Activated CD4-positive, alpha-beta T cell treated with anti-CD3 and anti-CD28 coated beads, Interleukin-2, amount 10 ng/mL, durations not matched to agents 24 days and 14 days (primary cell): ENCODE data around the gene TMPO. TPM values are rescaled to one million over a fixed set of nuclear protein-coding genes. Genes with fewer than 3 reads are reported as not detected.
"Not testable (repeated sequence)": the region's sequence is repeated elsewhere in the genome, so short reads cannot be mapped to it uniquely, and the experiment has no call there.

Experiments used
- DNase-seq: peaks from one replicate; pipeline ENCODE4 v3.0.0; 2022
- H3K27ac Mint-ChIP-seq: one replicate; pipeline ENCODE4 v1.8.0; 2022; ENCODE audit warnings: mild to moderate bottlenecking, mixed read lengths
- H3K27me3 Mint-ChIP-seq: one replicate; pipeline ENCODE4 v1.8.0; 2022; ENCODE audit warnings: mixed read lengths
- H3K36me3 Mint-ChIP-seq: one replicate; pipeline ENCODE4 v1.8.0; 2022; ENCODE audit warnings: low read depth, mild to moderate bottlenecking, mixed read lengths
- H3K4me1 Mint-ChIP-seq: one replicate; pipeline ENCODE4 v1.8.0; 2021; ENCODE audit warnings: mixed read lengths
- H3K4me3 Mint-ChIP-seq: one replicate; pipeline ENCODE4 v1.8.0; 2022; ENCODE audit warnings: mild to moderate bottlenecking, moderate library complexity, mixed read lengths
- H3K9me3 Mint-ChIP-seq: one replicate; pipeline ENCODE4 v1.8.0; 2021; ENCODE audit warnings: mixed read lengths
- intact Hi-C: fragments of 100-400 bp; cut with micrococcal nuclease; formaldehyde crosslinking; loops from one replicate; pipeline ENCODE4 v1.15.1; 2023
- total RNA-seq: library from RNA; stranded (reverse); gene quantifications from 2 replicates; pipeline ENCODE4 v1.2.3, GENCODE V29; 2022

TMPO gene, protein sequence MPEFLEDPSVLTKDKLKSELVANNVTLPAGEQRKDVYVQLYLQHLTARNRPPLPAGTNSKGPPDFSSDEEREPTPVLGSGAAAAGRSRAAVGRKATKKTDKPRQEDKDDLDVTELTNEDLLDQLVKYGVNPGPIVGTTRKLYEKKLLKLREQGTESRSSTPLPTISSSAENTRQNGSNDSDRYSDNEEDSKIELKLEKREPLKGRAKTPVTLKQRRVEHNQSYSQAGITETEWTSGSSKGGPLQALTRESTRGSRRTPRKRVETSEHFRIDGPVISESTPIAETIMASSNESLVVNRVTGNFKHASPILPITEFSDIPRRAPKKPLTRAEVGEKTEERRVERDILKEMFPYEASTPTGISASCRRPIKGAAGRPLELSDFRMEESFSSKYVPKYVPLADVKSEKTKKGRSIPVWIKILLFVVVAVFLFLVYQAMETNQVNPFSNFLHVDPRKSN
- total RNA-seq, result 326 and 353 TPM in 2 replicates

GRCh38 chr12:98515287-98516110, at the start of gene TMPO:
Gene TMPO (plus strand): TSS chr12:98515590. CDS start chr12:98515868, 278 bp downstream.
- Mint-ChIP-seq H3K27ac (peak within 1 kb of the TSS; percentile 99), H3K4me1 (peaks cover 29% of the 10 kb centered on the region), H3K9me3 (no peaks in the 10 kb centered on the region), H3K27me3 (no peaks in the 10 kb centered on the region), H3K36me3 (peaks cover 42% of the 10 kb centered on the region), H3K4me3 (peak within 1 kb of the TSS; percentile 97)
- peak; percentile 99 for DNase-seq
- intact Hi-C loops, result loop anchor here (1.0 to 5.0 kb wide), 8 partner anchors 12 to 227 kb away; partner anchors contain the start of genes IKBIP and SLC25A3

GRCh38 chr12:98465950-98466602, 49.3 kb upstream of the TMPO start:
- Mint-ChIP-seq H3K4me3 (no peak overlapping the region), H3K4me1 (peaks cover 2% of the 10 kb centered on the region), H3K27me3 (peaks cover 17% of the 10 kb centered on the region)

GRCh38 chr12:98466640-98467400, 48.6 kb upstream of the TMPO start:
- peaks cover 17% of the 10 kb centered on the region for H3K27me3 Mint-ChIP-seq
- no peak overlapping the region for H3K27ac Mint-ChIP-seq
- no peak for DNase-seq
- H3K9me3 Mint-ChIP-seq, result no peaks in the 10 kb centered on the region
- intact Hi-C loops, result no loop called here
- H3K36me3 Mint-ChIP-seq, result no peaks in the 10 kb centered on the region
- H3K4me1 Mint-ChIP-seq, result peaks cover 2% of the 10 kb centered on the region
- H3K4me3 Mint-ChIP-seq, result no peak overlapping the region

More at GRCh38 chr12:98465950-98466602, 49.3 kb upstream of the TMPO start:
- H3K9me3 Mint-ChIP-seq, result no peaks in the 10 kb centered on the region
- H3K36me3 Mint-ChIP-seq, result no peaks in the 10 kb centered on the region
- no peak overlapping the region for H3K27ac Mint-ChIP-seq
- DNase-seq, result no peak
- intact Hi-C loops, result no loop called here

DNA sequence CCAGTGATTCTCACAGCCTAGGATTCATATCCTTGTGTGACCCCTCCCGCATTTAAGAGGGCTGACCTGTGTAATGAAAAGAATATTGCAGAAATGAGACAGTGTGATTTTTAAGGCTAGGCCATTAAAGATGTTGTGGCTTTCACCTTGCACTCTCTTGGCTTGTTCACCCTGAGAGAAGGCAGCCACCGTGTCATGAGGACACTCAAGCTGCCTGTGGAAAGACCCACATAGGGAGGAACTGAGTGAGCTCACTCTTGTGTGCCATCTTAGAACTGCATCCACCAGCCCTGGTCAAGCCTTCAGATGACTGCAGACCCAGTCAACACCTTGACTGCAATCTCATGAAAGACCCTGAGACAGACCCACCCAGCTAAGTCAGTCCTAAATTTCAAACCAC, 46.3 kb upstream of the TMPO start:
- H3K9me3 Mint-ChIP-seq, result peaks cover 3% of the 10 kb centered on the region
- no peaks in the 10 kb centered on the region for H3K36me3 Mint-ChIP-seq
- intact Hi-C loops, result no loop called here
- no peak for DNase-seq
- peaks cover 17% of the 10 kb centered on the region for H3K27me3 Mint-ChIP-seq
- no peak overlapping the region for H3K27ac Mint-ChIP-seq
- no peak overlapping the region for H3K4me3 Mint-ChIP-seq
- H3K4me1 Mint-ChIP-seq, result peaks cover 2% of the 10 kb centered on the region

- Mint-ChIP-seq H3K4me1 (peaks cover 2% of the 10 kb centered on the region), H3K4me3 (no peak overlapping the region), H3K36me3 (no peaks in the 10 kb centered on the region), H3K27ac (no peak overlapping the region), H3K27me3 (peaks cover 10% of the 10 kb centered on the region), H3K9me3 (peaks cover 3% of the 10 kb centered on the region)
- DNase-seq, result no peak
- intact Hi-C loops, result no loop called here
These were observed 44.8 kb upstream of the TMPO start for GRCh38 chr12:98470469-98471082.

DNA sequence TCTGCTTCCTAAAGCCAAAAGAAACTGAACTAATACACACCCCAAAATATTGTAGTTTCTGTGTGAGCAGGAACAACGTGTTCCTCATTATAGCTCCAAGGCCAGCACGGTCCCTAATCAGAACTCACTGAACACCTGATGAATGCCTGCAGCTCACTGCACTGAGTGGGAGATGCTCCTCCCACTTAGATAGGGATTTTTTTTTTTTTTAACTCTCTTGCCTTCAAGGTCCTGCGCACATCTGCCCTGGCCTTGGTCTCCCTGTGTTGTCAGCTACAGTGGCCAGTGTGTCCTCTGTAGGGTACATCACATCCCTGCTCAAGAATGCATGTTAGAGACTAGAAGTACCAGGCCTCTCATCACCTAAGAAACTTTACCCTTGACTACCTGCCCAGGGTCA, 44.3 kb upstream of the TMPO start:
- Mint-ChIP-seq H3K36me3 (no peaks in the 10 kb centered on the region), H3K27ac (no peak overlapping the region), H3K4me3 (no peak overlapping the region), H3K9me3 (peaks cover 3% of the 10 kb centered on the region), H3K27me3 (peaks cover 9% of the 10 kb centered on the region), H3K4me1 (peaks cover 1% of the 10 kb centered on the region)
- DNase-seq, result no peak
- intact Hi-C loops, result no loop called here

GRCh38 chr12:98475565-98475908, 39.9 kb upstream of the TMPO start:
- Mint-ChIP-seq H3K27ac (no peak overlapping the region), H3K9me3 (peaks cover 3% of the 10 kb centered on the region), H3K4me1 (no peaks in the 10 kb centered on the region), H3K4me3 (no peak overlapping the region), H3K36me3 (no peaks in the 10 kb centered on the region), H3K27me3 (peaks cover 9% of the 10 kb centered on the region)
- DNase-seq, result no peak
- intact Hi-C loops, result no loop called here

DNA sequence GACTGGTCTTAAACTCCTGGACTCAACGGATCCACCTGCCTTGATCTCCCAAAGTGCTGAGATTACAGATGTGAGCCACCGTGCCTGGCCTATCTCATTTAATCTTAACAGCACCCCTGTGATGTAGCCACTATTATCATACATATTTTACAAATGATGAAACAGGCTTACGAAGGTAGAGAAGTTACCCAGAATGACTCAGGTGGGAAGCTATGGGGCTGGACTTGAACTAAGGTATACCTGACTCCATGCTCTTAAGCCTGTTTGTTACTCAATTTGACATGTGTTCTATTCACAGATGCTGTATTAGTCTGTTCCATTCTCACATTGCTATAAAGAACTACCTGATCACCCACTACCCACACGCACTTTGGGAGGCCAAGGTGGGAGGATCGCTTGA, 36.8 kb upstream of the TMPO start:
- Mint-ChIP-seq H3K27me3 (peaks cover 14% of the 10 kb centered on the region), H3K4me3 (no peak overlapping the region), H3K27ac (no peak overlapping the region), H3K9me3 (peaks cover 5% of the 10 kb centered on the region), H3K4me1 (no peaks in the 10 kb centered on the region), H3K36me3 (no peaks in the 10 kb centered on the region)
- no peak for DNase-seq
- intact Hi-C loops, result no loop called here

GRCh38 chr12:98483621-98484503, 31.5 kb upstream of the TMPO start:
- H3K9me3 Mint-ChIP-seq, result peaks cover 4% of the 10 kb centered on the region
- H3K36me3 Mint-ChIP-seq, result no peaks in the 10 kb centered on the region
- no peaks in the 10 kb centered on the region for H3K4me1 Mint-ChIP-seq
- no peak overlapping the region for H3K27ac Mint-ChIP-seq
- no peak for DNase-seq
- intact Hi-C loops, result no loop called here
- no peak overlapping the region for H3K4me3 Mint-ChIP-seq
- peaks cover 26% of the 10 kb centered on the region for H3K27me3 Mint-ChIP-seq

DNA sequence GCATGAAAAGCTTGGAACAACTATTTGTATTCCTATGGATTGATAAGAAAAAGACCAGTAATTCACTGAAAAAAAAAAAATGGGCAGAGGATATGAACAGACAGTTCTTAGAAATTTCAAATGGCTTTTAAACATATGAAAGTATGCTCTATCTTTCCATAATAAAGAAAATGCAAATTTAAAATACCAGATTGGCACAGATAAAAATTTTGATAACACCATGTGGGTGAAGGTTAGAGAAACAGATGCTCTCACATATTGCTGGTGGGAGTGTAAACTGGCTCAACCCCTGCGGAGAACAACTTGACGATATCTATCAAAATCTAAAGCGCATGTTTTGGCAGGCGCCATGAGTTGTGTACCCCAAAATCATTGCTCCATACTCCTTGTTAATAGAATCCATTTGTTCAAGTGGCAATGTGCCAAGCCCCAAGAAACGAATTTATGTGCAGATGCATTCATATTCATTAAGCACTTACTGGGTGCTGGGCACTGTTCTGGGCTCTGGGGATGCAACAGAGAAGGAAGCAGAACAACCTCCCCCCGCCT, 29.5 kb upstream of the TMPO start:
- no peaks in the 10 kb centered on the region for H3K36me3 Mint-ChIP-seq
- no peak for DNase-seq
- H3K4me3 Mint-ChIP-seq, result no peak overlapping the region
- peaks cover 4% of the 10 kb centered on the region for H3K9me3 Mint-ChIP-seq
- H3K27ac Mint-ChIP-seq, result no peak overlapping the region
- H3K4me1 Mint-ChIP-seq, result peaks cover under 1% of the 10 kb centered on the region
- peaks cover 27% of the 10 kb centered on the region for H3K27me3 Mint-ChIP-seq
- intact Hi-C loops, result no loop called here

GRCh38 chr12:98488416-98488815, 27.0 kb upstream of the TMPO start:
- H3K9me3 Mint-ChIP-seq, H3K27ac Mint-ChIP-seq, intact Hi-C loops, H3K36me3 Mint-ChIP-seq, DNase-seq, H3K4me1 Mint-ChIP-seq, H3K4me3 Mint-ChIP-seq: not testable (repeated sequence)
- peaks cover 18% of the 10 kb centered on the region for H3K27me3 Mint-ChIP-seq

- no peak for DNase-seq
- Mint-ChIP-seq H3K9me3 (no peaks in the 10 kb centered on the region), H3K36me3 (no peaks in the 10 kb centered on the region), H3K4me3 (no peak overlapping the region), H3K4me1 (peaks cover 7% of the 10 kb centered on the region), H3K27me3 (peaks cover 18% of the 10 kb centered on the region), H3K27ac (no peak overlapping the region)
- intact Hi-C loops, result no loop called here
These were observed 26.2 kb upstream of the TMPO start for GRCh38 chr12:98489176-98489575.
